ENCODE measurements around the gene RBBP4. TPM values are rescaled to one million over a fixed set of nuclear protein-coding genes. Genes with fewer than 3 reads are reported as not detected.

Gene RBBP4
- total and polyA plus RNA-seq, 3 experiments from 2014 or later, result 241 to 301 (median 289) TPM

GRCh38 chr1:32701421-32701911 is 50.5 kb downstream of the RBBP4 start:
- H3K4me1 ChIP-seq (ENCODE audit: insufficient read depth, low read length), result peaks cover 8% of the 10 kb centered on the region
- Mint-ChIP-seq H3K36me3 (peaks cover 0 to 3% (median 0%) of the 10 kb centered on the region in 3 donors), H3K27ac (no peak overlapping the region), H3K4me1 (peaks cover 7 to 13% (median 11%) of the 10 kb centered on the region in 3 donors), H3K9me3 (no peaks in the 10 kb centered on the region), H3K4me3 (peak overlapping the region in 5 of 7 donors; percentile 45 to 72 (median 68)), H3K27me3 (peaks cover 29 to 41% of the 10 kb centered on the region in 2 donors)
- no peaks in the 10 kb centered on the region for H3K36me3 ChIP-seq (ENCODE audit: insufficient read depth, low read length)
- DNase-seq, result no peak
- H3K9me3 ChIP-seq (ENCODE audit: low read length), result no peaks in the 10 kb centered on the region
- POLR2A ChIA-PET, result interaction anchor here (0.5 kb wide), 1 partner anchor 11 kb away, joined by 3 read pairs; no protein-coding TSS in a partner anchor
- no peak overlapping the region for H3K27ac ChIP-seq (ENCODE audit: low read depth, low read length)
- H3K4me3 ChIP-seq (ENCODE audit: low read length), result no peak overlapping the region
- CTCF ChIA-PET, result interaction anchor here (2.9 kb wide), 1 partner anchor 11 kb away, joined by 14 read pairs; no protein-coding TSS in a partner anchor
- peaks cover 22% of the 10 kb centered on the region for H3K27me3 ChIP-seq (ENCODE audit: insufficient read depth, low read length, poor library complexity, severe bottlenecking)

DNA sequence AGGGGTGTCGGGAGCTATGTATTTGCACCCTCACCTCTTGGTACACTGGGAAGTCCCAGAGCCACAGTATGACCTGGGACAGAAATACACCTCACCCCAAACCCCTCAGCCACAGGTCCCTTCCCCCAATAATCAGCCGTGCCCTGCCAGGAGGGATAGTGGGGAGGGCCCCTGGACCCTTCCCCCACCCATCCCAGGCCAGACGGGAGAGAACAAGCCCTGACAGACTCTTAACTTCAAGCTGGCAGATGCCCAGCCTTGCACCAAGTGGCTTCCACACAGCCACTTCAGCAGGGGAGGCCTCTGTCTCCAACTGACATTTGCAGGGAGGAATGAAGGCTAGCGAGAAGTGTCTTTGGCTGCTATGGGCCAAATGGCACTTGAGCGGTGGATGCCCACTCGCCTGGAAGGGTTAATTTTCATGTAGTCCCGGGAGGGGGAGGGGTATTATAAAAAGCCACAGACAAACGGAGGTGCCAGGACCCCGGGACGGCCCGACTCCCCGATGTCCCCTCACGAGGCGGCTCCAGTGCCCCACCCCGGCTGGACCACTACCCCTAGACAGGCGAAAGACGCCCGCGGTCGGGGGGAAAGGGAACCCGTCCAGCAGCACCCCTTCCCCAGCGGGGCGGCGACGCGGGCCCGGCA is 51.1 kb downstream of the RBBP4 start:
- no peaks in the 10 kb centered on the region for H3K36me3 ChIP-seq (ENCODE audit: insufficient read depth, low read length)
- ChIA-PET POLR2A (no interaction called here), CTCF (interaction anchor here (2.9 kb wide), 1 partner anchor 10 kb away, joined by 14 read pairs; no protein-coding TSS in a partner anchor)
- peaks cover 7 to 13% (median 11%) of the 10 kb centered on the region in 3 donors for H3K4me1 Mint-ChIP-seq
- H3K36me3 Mint-ChIP-seq, result peaks cover 0 to 3% (median 0%) of the 10 kb centered on the region in 3 donors
- H3K4me3 ChIP-seq (ENCODE audit: low read length), result no peak overlapping the region
- no peak overlapping the region for H3K27ac Mint-ChIP-seq
- peaks cover 22% of the 10 kb centered on the region for H3K27me3 ChIP-seq (ENCODE audit: insufficient read depth, low read length, poor library complexity, severe bottlenecking)
- H3K4me3 Mint-ChIP-seq, result peak overlapping the region in 6 of 7 donors; percentile 45 to 72 (median 67)
- H3K27ac ChIP-seq (ENCODE audit: low read depth, low read length), result no peak overlapping the region
- peaks cover 29 to 42% of the 10 kb centered on the region in 2 donors for H3K27me3 Mint-ChIP-seq
- H3K9me3 Mint-ChIP-seq, result no peaks in the 10 kb centered on the region
- no peaks in the 10 kb centered on the region for H3K9me3 ChIP-seq (ENCODE audit: low read length)
- peaks cover 8% of the 10 kb centered on the region for H3K4me1 ChIP-seq (ENCODE audit: insufficient read depth, low read length)
- DNase-seq, result no peak

- peaks cover 29 to 46% of the 10 kb centered on the region in 2 donors for H3K27me3 Mint-ChIP-seq
- H3K9me3 Mint-ChIP-seq, result no peaks in the 10 kb centered on the region
- ChIA-PET POLR2A (no interaction called here), CTCF (interaction anchor here (2.9 kb wide), 1 partner anchor 9 kb away, joined by 14 read pairs; no protein-coding TSS in a partner anchor)
- Histone ChIP-seq H3K27ac (ENCODE audit: low read depth, low read length) (peak within 1 kb of the TSS; percentile 39), H3K27me3 (ENCODE audit: insufficient read depth, low read length, poor library complexity, severe bottlenecking) (peaks cover 22% of the 10 kb centered on the region), H3K4me1 (ENCODE audit: insufficient read depth, low read length) (peaks cover 8% of the 10 kb centered on the region), H3K36me3 (ENCODE audit: insufficient read depth, low read length) (no peaks in the 10 kb centered on the region), H3K9me3 (ENCODE audit: low read length) (no peaks in the 10 kb centered on the region), H3K4me3 (ENCODE audit: low read length) (no peak within 1 kb of the TSS)
- H3K27ac Mint-ChIP-seq, result peak within 1 kb of the TSS in 2 of 8 donors; percentile 17 to 97
- peak within 1 kb of the TSS; percentile 18 to 72 (median 66) for H3K4me3 Mint-ChIP-seq
- H3K4me1 Mint-ChIP-seq, result peaks cover 7 to 13% (median 11%) of the 10 kb centered on the region in 3 donors
- DNase-seq, result no peak
- peaks cover 0 to 3% (median 0%) of the 10 kb centered on the region in 3 donors for H3K36me3 Mint-ChIP-seq
Measured at GRCh38 chr1:32702599-32703478, 51.8 kb downstream of the RBBP4 start, which contains the start of gene SYNC. Gene SYNC, minus strand, starts transcription at chr1:32702770. Its CDS starts 110 bp downstream, at chr1:32702660.

- peaks cover 27 to 46% of the 10 kb centered on the region in 2 donors for H3K27me3 Mint-ChIP-seq
- ChIA-PET CTCF (interaction anchor here (2.9 kb wide), 1 partner anchor 9 kb away, joined by 14 read pairs; no protein-coding TSS in a partner anchor), POLR2A (no interaction called here)
- Histone ChIP-seq H3K9me3 (ENCODE audit: low read length) (no peaks in the 10 kb centered on the region), H3K4me1 (ENCODE audit: insufficient read depth, low read length) (peaks cover 8% of the 10 kb centered on the region), H3K36me3 (ENCODE audit: insufficient read depth, low read length) (no peaks in the 10 kb centered on the region), H3K27me3 (ENCODE audit: insufficient read depth, low read length, poor library complexity, severe bottlenecking) (peaks cover 22% of the 10 kb centered on the region), H3K4me3 (ENCODE audit: low read length) (no peak overlapping the region), H3K27ac (ENCODE audit: low read depth, low read length) (peak overlapping the region; percentile 39)
- peak overlapping the region in 2 of 8 donors; percentile 17 to 97 for H3K27ac Mint-ChIP-seq
- H3K4me3 Mint-ChIP-seq, result peak overlapping the region; percentile 18 to 59 (median 38)
- H3K4me1 Mint-ChIP-seq, result peaks cover 7 to 13% (median 11%) of the 10 kb centered on the region in 3 donors
- no peak for DNase-seq
- peaks cover 0 to 3% (median 0%) of the 10 kb centered on the region in 3 donors for H3K36me3 Mint-ChIP-seq
- H3K9me3 Mint-ChIP-seq, result no peaks in the 10 kb centered on the region
Measured at GRCh38 chr1:32703479-32704291, 52.7 kb downstream of the RBBP4 start.

- Histone ChIP-seq H3K9me3 (ENCODE audit: low read length) (no peaks in the 10 kb centered on the region), H3K4me3 (ENCODE audit: low read length) (no peak overlapping the region), H3K27me3 (ENCODE audit: insufficient read depth, low read length, poor library complexity, severe bottlenecking) (peaks cover 22% of the 10 kb centered on the region), H3K27ac (ENCODE audit: low read depth, low read length) (no peak overlapping the region), H3K4me1 (ENCODE audit: insufficient read depth, low read length) (peaks cover 8% of the 10 kb centered on the region), H3K36me3 (ENCODE audit: insufficient read depth, low read length) (no peaks in the 10 kb centered on the region)
- DNase-seq, result no peak
- H3K27me3 Mint-ChIP-seq, result peaks cover 23 to 46% of the 10 kb centered on the region in 2 donors
- H3K9me3 Mint-ChIP-seq, result no peaks in the 10 kb centered on the region
- CTCF ChIA-PET, result interaction anchor here (0.8 to 10.8 kb wide), 3 partner anchors 69 to 168 kb away, joined by 3 to 114 read pairs (median 7); no protein-coding TSS in a partner anchor
- POLR2A ChIA-PET, result no interaction called here
- peaks cover 0 to 3% (median 0%) of the 10 kb centered on the region in 3 donors for H3K36me3 Mint-ChIP-seq
- H3K27ac Mint-ChIP-seq, result no peak overlapping the region
- no peak overlapping the region for H3K4me3 Mint-ChIP-seq
- peaks cover 7 to 13% (median 11%) of the 10 kb centered on the region in 3 donors for H3K4me1 Mint-ChIP-seq
Measured at GRCh38 chr1:32705516-32705915, 54.5 kb downstream of the RBBP4 start.

DNA sequence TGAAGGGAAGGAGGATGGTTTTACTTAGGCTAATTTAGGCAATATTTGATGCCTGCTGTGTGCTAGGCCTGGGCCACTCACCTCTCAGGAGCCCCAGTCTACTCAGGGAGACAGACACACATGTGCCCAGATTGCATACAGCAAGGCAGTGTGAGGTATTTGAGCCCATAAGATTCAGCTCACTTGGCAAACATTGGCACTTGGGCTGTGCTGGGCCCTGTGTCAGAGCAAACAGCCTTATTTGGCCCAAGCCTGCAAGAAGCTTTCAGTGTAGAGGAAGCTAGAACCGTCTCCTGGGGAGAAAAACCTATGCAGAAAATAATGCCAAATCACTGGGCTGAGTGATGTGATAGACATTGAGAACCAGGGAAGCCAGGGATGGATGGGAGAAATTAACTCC is 55.5 kb downstream of the RBBP4 start:
- CTCF ChIA-PET, result interaction anchor here (1.0 to 10.8 kb wide), 3 partner anchors 10 to 167 kb away, joined by 4 to 114 read pairs (median 7); no protein-coding TSS in a partner anchor
- no peaks in the 10 kb centered on the region for H3K9me3 ChIP-seq (ENCODE audit: low read length)
- H3K27me3 ChIP-seq (ENCODE audit: insufficient read depth, low read length, poor library complexity, severe bottlenecking), result peaks cover 22% of the 10 kb centered on the region
- Mint-ChIP-seq H3K27me3 (peaks cover 20 to 43% of the 10 kb centered on the region in 2 donors), H3K4me3 (no peak overlapping the region), H3K9me3 (no peaks in the 10 kb centered on the region), H3K36me3 (peaks cover 0 to 3% (median 0%) of the 10 kb centered on the region in 3 donors), H3K27ac (no peak overlapping the region), H3K4me1 (peaks cover 7 to 13% (median 12%) of the 10 kb centered on the region in 3 donors)
- no peak overlapping the region for H3K27ac ChIP-seq (ENCODE audit: low read depth, low read length)
- H3K4me3 ChIP-seq (ENCODE audit: low read length), result no peak overlapping the region
- H3K36me3 ChIP-seq (ENCODE audit: insufficient read depth, low read length), result no peaks in the 10 kb centered on the region
- no peak for DNase-seq
- POLR2A ChIA-PET, result no interaction called here
- H3K4me1 ChIP-seq (ENCODE audit: insufficient read depth, low read length), result peaks cover 8% of the 10 kb centered on the region

DNA sequence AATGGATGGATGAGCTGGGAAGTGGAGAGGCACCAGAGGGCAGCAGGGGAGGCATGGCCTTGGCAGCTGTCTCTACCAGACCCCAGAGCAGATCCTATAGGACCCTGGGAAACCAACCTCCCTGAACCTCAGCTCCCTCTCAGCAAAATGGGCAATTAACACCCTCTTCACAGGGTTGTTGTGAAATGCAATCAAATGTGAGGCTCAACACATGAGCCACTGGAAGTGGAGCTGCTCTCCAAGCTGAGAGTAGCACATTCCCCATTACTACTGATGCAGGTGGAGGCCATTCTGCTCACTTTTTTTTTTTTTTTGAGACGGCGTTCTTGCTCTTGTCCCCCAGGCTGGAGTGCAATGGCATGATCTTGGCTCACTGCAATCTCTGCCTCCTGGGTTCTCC is 58.1 kb downstream of the RBBP4 start:
- no peak overlapping the region for H3K4me3 ChIP-seq (ENCODE audit: low read length)
- no peaks in the 10 kb centered on the region for H3K4me1 ChIP-seq (ENCODE audit: insufficient read depth, low read length)
- H3K9me3 ChIP-seq (ENCODE audit: low read length), result no peaks in the 10 kb centered on the region
- no peak overlapping the region for H3K27ac ChIP-seq (ENCODE audit: low read depth, low read length)
- Mint-ChIP-seq H3K4me3 (no peak overlapping the region), H3K27ac (no peak overlapping the region), H3K27me3 (peaks cover 9 to 26% of the 10 kb centered on the region in 2 donors), H3K36me3 (peaks cover 0 to 3% (median 0%) of the 10 kb centered on the region in 3 donors), H3K4me1 (peaks cover 4 to 8% (median 5%) of the 10 kb centered on the region in 3 donors), H3K9me3 (no peaks in the 10 kb centered on the region)
- peaks cover 9% of the 10 kb centered on the region for H3K27me3 ChIP-seq (ENCODE audit: insufficient read depth, low read length, poor library complexity, severe bottlenecking)
- DNase-seq, result no peak
- ChIA-PET CTCF (interaction anchor here (0.7 to 10.8 kb wide), 3 partner anchors 65 to 1052 kb away, joined by 3 to 114 read pairs (median 112); partner anchors contain the start of gene FNDC5), POLR2A (no interaction called here)
- no peaks in the 10 kb centered on the region for H3K36me3 ChIP-seq (ENCODE audit: insufficient read depth, low read length)

Data from CD8-positive, alpha-beta memory T cell (primary cell).